ENCODE measurements around the gene KDM5A.
"Not testable (repeated sequence)": the region's sequence is repeated elsewhere in the genome, so short reads cannot be mapped to it uniquely, and the experiment has no call there.

DNA sequence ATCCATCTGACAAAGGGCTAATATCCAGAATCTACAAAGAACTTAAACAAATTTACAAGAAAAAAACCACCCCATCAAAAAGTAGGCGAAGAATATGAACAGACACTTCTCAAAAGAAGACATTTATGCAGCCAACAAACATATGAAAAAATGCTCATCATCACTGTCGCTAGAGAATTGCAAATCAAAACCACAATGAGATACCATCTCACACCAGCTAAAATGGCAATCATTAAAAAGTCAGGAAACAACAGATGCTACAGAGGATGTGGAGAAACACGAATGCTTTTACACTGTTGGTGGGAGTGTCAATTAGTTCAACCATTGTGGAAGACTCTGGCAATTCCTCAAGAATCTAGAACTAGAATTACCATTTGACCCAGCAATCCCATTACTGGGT lies 86.4 kb downstream of the KDM5A start:
- TF ChIP-seq, protein P1, sequence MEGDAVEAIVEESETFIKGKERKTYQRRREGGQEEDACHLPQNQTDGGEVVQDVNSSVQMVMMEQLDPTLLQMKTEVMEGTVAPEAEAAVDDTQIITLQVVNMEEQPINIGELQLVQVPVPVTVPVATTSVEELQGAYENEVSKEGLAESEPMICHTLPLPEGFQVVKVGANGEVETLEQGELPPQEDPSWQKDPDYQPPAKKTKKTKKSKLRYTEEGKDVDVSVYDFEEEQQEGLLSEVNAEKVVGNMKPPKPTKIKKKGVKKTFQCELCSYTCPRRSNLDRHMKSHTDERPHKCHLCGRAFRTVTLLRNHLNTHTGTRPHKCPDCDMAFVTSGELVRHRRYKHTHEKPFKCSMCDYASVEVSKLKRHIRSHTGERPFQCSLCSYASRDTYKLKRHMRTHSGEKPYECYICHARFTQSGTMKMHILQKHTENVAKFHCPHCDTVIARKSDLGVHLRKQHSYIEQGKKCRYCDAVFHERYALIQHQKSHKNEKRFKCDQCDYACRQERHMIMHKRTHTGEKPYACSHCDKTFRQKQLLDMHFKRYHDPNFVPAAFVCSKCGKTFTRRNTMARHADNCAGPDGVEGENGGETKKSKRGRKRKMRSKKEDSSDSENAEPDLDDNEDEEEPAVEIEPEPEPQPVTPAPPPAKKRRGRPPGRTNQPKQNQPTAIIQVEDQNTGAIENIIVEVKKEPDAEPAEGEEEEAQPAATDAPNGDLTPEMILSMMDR (IDR thresholded peaks at IDR 0.05): not testable (repeated sequence)
- not testable (repeated sequence) for TF ChIP-seq POLR2A (IDR thresholded peaks at IDR 0.05)

All from esophagus squamous epithelium (tissue), 4 donors.